Measurements from ENCODE around the gene KBTBD4.

KBTBD4 gene

DNA sequence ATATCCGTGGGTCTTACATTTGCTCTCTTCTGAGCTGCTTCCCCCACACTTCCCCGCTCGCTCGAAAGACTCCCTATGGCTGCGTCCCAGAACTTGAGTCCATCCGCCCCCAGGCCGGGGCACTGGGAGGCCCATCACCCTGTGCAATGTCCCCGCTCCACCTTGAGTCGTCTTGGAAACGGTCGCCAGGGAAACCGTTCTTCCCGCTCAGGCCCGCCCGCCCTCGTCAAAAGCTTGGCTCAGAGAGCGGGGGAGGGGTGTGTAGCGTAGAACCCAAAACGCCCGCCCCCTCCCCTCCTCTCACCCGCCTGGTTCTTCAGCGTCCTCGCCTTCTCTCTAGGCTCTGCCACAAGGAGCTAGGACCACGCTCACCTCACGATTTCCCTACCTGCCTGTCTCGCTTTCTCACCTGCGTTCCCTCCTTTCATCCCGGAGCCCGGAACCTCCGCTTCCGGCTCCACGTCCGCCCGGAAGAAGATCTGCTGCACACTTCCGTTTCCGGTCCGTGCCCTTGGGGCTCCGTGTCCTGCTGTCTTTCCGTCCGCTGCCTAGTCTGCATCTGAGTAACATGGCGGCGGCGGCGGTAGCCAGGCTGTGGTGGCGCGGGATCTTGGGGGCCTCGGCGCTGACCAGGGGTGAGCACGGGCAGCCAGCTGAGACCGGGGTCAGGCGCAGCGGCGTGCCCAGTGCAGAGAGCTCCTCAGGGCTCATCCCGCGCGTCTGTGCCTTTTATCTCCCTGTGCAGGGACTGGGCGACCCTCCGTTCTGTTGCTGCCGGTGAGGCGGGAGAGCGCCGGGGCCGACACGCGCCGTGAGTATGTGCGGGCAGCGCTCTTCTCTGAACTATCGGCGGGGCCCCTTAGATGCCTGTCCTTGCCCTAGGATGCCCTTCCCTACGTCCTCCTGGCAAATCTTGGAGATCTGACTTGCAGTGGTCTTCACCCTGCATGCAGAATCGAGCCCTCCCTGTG is at the start of gene KBTBD4, which contains the start of gene NDUFS3:
Gene KBTBD4, minus strand, starts transcription at position 447 of the 971 bp plus-strand sequence. Its CDS starts 19 bp downstream, at position 428.
Gene NDUFS3, plus strand, starts transcription at position 551 of the 971 bp plus-strand sequence. Its CDS starts 18 bp downstream, at position 569.
- peak; percentile 90 for DNase-seq (ENCODE audit: low read depth)

DNA sequence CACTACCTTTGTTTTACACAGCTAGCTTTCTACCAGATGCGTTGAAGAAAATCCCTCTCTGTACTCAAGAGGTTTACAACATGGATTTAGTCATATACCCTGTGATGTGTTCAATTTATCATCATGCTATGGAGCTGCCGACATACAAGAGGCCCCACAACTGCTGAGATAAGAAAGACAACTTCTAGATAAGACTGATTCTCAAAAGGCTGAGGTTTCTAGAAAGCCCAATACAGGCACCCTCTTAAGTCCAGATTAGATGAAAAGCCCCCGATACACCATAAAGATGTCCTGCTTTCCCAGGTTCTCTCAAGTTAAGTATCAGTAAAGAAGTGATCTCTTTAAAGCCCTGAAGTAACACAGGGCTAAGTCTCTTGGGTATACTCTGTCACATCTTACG is 49.3 kb upstream of the KBTBD4 start:
- DNase-seq (ENCODE audit: low read depth): no peak

DNA sequence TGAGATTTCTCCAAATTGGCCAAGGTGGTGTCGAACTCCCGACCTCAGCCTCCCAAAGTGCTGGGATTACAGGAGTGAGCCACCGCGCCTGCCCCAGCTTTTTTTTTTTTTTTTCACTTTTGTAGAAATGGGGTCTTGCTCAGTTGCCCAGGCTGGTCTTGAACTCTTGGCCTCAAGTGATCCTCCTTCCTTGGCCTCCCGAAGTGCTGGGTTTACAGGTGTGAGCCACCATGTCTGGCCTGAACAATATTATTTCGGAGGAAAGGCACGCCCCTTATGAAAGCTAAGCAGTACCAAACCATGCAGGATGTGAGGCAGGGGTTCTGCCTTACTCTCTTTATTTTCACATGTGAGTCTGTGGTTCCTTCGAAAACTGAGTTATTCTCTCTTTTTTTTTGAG is 47.5 kb upstream of the KBTBD4 start:
- DNase-seq (ENCODE audit: low read depth): no peak

DNA sequence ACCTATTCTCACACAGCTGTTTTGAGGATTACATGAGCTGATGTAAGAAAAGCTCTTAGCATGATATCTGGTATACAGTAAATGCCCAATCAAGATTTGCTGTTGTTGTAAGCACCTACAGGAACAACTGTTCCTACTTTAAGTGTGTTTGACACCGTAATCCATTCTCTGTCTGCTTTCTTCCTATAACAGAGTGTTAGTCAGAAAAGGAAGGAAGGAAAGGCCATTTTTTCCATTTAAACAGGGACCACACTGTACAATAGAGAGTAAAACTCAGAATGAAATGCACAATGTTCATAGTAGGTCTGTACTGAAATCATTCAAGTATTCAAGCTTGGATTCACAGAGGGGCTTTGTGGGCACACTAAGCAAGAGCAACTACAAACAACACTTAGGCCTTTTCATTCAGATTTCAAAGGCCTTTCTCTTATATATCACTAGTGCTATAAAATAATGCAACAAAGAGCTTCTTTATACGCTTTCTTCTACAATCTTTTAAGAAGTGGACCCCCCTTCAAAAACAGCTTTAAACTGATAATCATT is 42.1 kb upstream of the KBTBD4 start:
- DNase-seq (ENCODE audit: low read depth): no peak

DNA sequence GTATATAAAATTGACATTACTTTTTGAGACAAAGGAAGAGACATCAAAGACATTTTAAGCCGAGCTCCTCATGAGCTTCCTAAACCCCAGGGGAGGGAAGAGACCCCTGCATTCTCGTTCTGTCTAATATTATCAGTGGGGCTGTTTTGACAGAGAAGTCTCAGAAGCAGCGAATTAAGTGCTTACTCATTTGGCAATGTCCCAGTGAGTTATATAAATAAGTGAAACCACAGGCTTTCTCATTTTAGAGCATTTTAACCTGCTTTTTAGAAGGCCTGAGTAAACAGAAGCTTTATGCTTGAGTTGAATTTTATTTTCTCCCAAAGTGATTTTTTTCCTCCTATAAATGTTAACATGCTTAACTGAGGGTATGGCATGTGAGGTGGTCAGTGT is 38.6 kb upstream of the KBTBD4 start:
- DNase-seq (ENCODE audit: low read depth): no peak

DNA sequence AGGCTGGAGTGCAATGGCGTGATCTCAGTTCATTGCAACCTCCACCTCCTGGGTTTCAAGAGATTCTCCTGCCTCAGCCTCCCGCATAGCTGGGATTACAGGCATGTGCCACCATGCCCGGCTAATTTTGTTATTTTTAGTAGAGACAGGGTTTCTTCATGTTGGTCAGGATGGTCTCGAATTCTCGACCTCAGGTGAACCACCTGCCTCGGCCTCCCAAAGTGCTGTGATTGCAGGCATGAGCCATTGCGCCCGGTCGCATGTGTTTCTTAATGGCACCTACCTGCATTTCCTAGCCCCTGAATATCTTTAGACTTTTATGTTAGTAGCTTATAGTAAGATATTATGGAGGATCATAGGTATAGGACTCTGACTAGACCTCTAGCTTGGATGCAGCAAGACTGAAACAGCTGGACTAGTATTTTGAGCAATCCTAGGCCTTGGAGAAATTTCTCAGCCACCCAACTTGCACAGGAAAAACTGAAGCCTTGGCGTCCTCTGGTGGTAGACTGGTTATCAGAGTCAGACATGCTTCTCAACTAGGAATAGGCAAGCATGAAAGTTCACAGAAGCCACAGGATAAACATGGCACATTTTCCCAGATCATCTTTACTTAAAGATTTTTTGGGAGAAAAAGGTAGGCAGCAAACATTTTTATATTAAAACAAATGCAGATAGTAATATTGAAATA is 38.1 kb upstream of the KBTBD4 start:
- DNase-seq (ENCODE audit: low read depth): no peak

DNA sequence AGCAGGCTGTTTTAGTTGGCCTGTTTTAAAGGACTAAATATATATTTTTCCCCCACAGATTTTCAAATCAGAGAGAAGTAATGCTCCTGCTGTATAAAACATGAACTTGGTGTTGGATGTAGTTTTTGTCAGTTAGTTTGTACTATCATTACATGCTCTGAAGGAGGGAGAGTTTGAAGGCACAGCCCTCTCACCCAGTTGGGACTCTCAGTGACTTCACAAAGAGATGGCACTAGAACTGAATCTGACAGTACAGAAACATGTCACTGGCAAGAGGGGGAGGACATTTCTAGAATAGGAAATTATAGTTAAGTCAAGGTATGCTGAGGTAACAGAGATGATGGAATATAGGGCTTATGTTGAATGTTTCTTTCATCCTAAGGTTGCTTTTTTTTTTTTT is 36.5 kb upstream of the KBTBD4 start:
- DNase-seq (ENCODE audit: low read depth): no peak

GRCh38 chr11:47611348-47611794 is 32.6 kb upstream of the KBTBD4 start:
- DNase-seq (ENCODE audit: low read depth): no peak

DNA sequence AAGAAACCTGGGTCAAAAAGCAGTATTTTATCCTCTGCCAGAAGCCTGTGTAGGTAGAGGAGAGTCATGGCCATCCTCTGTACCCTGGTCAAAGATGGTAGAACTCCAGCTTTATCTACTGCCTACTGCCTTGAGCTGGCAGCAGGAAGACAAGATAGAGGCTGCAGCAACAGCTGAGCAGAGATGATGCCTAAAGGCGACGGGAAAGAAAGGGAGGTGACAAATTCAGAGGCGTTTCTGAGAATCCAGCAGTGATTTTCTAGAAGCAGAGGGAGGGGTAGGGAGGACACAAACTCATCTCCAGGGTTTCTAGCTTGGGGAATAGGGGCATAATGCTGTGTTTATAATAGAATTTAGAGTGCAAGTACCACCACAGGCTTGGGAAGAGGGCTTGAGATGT is 30.9 kb upstream of the KBTBD4 start:
- DNase-seq (ENCODE audit: low read depth): no peak

DNA sequence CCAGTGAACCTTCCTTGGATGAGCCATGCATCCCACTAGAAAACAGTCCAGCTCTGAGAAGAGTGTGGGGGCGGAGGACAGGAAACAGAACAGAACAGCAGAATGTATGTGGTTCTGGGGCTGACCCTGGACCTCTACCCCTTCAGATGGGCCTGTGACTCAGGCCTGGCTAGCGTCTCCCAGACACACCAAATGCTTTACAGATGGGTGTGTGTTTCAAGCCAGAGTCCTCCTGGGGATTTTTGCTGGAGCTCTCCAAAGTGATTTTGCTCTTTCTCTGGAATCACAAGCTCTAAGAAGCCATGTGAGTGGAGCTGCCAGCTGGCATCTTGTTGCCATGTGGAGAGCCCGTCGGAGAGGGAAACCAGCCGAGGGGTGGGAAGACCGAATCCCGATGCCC is 28.6 kb upstream of the KBTBD4 start:
- DNase-seq (ENCODE audit: low read depth): no peak

DNA sequence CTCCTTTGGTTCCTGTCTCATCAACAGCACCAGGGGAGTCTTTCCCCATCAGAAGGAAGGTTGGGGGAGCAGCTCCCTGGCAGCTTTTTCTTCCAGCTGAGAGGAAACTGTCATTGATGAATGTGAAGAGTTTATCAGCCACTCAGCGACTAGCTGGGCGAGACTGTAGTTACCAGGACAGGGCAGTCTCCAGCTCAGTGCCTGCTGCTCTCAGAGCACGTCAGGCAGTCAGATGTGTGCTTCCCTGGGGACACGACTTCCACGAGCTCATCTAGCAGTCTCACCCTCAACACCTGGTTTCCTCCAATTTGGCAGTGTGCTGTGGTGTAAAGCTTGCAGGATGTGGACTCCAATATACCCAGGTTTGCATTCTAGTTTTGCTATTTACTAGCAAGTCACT is 28.0 kb upstream of the KBTBD4 start:
- DNase-seq (ENCODE audit: low read depth): no peak

- no peak for DNase-seq (ENCODE audit: low read depth)
Measured at GRCh38 chr11:47605921-47606320, 27.2 kb upstream of the KBTBD4 start.

GRCh38 chr11:47603295-47603694 is 24.5 kb upstream of the KBTBD4 start:
- DNase-seq (ENCODE audit: low read depth): no peak

GRCh38 chr11:47599902-47600301 is 21.1 kb upstream of the KBTBD4 start:
- DNase-seq (ENCODE audit: low read depth): no peak

DNA sequence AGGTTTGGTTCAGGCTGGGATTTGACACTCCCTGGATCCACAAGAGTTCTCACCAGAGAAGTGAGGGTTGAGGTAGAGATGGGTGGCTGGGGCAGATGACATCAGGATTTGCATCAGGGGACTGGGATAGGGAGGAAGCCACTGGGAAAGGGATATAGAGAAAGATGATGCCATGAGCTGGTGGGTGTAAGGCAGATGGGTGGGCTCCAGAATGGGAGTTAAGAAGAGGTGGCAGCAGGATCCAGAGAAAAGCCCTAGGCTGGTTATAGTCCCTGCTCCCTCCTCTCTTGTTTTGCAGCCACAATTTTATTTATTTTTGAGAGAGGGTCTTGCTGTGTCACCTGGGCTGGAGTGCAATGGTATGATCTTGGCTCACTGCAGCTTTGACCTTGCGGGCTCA is 17.2 kb upstream of the KBTBD4 start:
- DNase-seq (ENCODE audit: low read depth): no peak

GRCh38 chr11:47595029-47595428 is 16.3 kb upstream of the KBTBD4 start:
- DNase-seq (ENCODE audit: low read depth): no peak

- DNase-seq (ENCODE audit: low read depth): no peak
Measured at GRCh38 chr11:47593934-47594855, 15.4 kb upstream of the KBTBD4 start, which contains the start of gene C1QTNF4. Gene C1QTNF4, minus strand, starts transcription at chr11:47594411. Its CDS starts 3,601 bp downstream, at chr11:47590810.

- DNase-seq (ENCODE audit: low read depth): no peak
Measured at GRCh38 chr11:47593492-47593933, 14.7 kb upstream of the KBTBD4 start.

- no peak for DNase-seq (ENCODE audit: low read depth)
Measured at GRCh38 chr11:47592970-47593369, 14.2 kb upstream of the KBTBD4 start.

DNA sequence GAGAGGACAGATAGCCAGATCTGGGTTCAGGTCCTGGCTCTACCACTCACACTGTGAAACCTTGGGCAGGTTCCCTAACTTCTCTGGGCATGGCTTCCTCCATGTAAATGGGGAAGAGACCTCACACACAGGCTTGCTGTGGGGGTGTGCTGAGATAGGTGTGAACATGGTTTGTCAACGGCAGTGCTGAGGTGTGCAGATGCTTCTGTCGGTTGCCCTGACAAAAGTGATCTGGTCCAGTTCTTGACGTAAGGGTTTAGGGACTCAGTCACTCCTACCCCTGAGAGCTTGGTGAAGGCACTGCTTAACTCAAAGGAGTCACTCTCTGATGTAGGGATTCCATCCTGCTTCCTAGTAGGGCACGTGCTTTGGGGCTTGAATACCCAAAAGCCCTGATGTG is 13.5 kb upstream of the KBTBD4 start:
- no peak for DNase-seq (ENCODE audit: low read depth)

DNA sequence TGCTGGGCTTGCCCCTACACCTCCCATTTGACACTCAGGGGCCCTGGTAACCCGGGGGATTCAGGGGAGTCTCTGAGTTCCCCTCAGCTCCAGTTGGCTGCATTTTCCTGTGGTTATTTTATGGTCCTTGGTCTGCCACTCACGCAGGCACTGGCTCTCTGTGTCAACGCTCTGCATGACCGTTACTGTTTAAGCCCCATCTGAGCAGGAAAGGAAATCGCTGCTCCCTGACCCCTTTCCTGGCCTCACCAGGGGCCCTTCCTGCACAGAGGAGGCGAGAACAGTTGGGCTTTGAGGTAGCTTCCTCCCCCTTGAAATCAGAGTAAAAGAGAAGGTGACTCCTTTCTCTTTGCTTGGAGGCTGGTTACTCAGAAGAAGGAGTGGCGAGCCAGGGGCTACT is 13.0 kb upstream of the KBTBD4 start:
- DNase-seq (ENCODE audit: low read depth): no peak

Measured in HS-27A (cell line).